Panc1 (cell line): ENCODE data around the gene RC3H1. TPM values are rescaled to one million over a fixed set of nuclear protein-coding genes. Genes with fewer than 3 reads are reported as not detected.

Source experiments
- ATAC-seq: fragments of 200-7000 bp; cut with Tn5 transposase; 2 replicates; pipeline ENCODE4 v1.9.1; 2020; ENCODE audit warnings: mild to moderate bottlenecking, moderate library complexity
- BruUV-seq: library from RNA; stranded (reverse); fragments of 400-500 nt; replicated peaks from 2 replicates; lab custom pipeline; 2021; lab: Mats Ljungman, UMichigan
- CTCF ChIA-PET: fragments of 300-600 bp; sonication (Branson Sonifier 250); formaldehyde crosslinking; loops from one replicate; lab custom pipeline; 2022; ENCODE audit warnings: antibody characterized with exemption; lab: Charles Lee
- POLR2A ChIA-PET: fragments of 300-600 bp; sonication (Branson Sonifier 250); formaldehyde crosslinking; loops from one replicate; lab custom pipeline; 2022; ENCODE audit warnings: antibody characterized with exemption; lab: Charles Lee
- DNase-seq: peaks from one replicate; pipeline ENCODE4 v3.0.0-alpha.2; 2010; ENCODE audit warnings: low read depth, low spot score
- H3K27ac ChIP-seq: 2 replicates; pipeline ENCODE4 v1.5.1; 2011; ENCODE audit warnings: mild to moderate bottlenecking, low read length, inconsistent platforms
- H3K27me3 ChIP-seq: fragments of 200-500 bp; sonication (Bioruptor generic); 2 replicates; pipeline ENCODE4 v1.6.0; 2014; ENCODE audit warnings: low read length, inconsistent platforms; ENCODE audit not compliant: control insufficient read depth, insufficient read depth
- H3K36me3 ChIP-seq: fragments of 200-500 bp; sonication (Bioruptor generic); 2 replicates; pipeline ENCODE4 v1.5.1; 2014; ENCODE audit warnings: inconsistent platforms, mild to moderate bottlenecking, low read length, moderate library complexity; ENCODE audit not compliant: control insufficient read depth, insufficient read depth
- H3K4me1 ChIP-seq: 2 replicates; pipeline ENCODE4 v1.5.1; 2011; ENCODE audit warnings: inconsistent platforms, mild to moderate bottlenecking, low read length, moderate library complexity; ENCODE audit not compliant: control insufficient read depth, insufficient read depth
- H3K4me3 ChIP-seq, 2 experiments: 2 replicates each; pipeline ENCODE4 v1.5.1; 2011 to 2012; ENCODE audit warnings: low read depth in 2 of 2, low read length in 2 of 2, mild to moderate bottlenecking in 2 of 2, inconsistent platforms in 1 of 2, moderate library complexity in 1 of 2
- H3K9me3 ChIP-seq: fragments of 200-500 bp; sonication (Bioruptor generic); 2 replicates; pipeline ENCODE4 v1.5.1; 2014; ENCODE audit warnings: low read depth, mild to moderate bottlenecking, inconsistent platforms, low read length, moderate library complexity; ENCODE audit not compliant: control insufficient read depth, insufficient read depth
- POLR2AphosphoS5 ChIP-seq: IDR thresholded peaks from 2 replicates; pipeline ENCODE4 v1.6.1; 2012; ENCODE audit warnings: mild to moderate bottlenecking, low read depth, low read length, moderate library complexity
- SIN3A ChIP-seq: IDR thresholded peaks from 2 replicates; pipeline ENCODE4 v1.6.1; 2012; ENCODE audit warnings: low read depth, mild to moderate bottlenecking, low read length, moderate library complexity, borderline replicate concordance; ENCODE audit not compliant: insufficient read depth
- TCF7L2 ChIP-seq: IDR thresholded peaks from 2 replicates; pipeline ENCODE4 v1.6.1; 2011; ENCODE audit warnings: mild to moderate bottlenecking, low read depth, low read length, inconsistent platforms
- in situ Hi-C: cut with HindIII; loops from 2 replicates; pipeline ENCODE4 v1.10.0; 2016; ENCODE audit warnings: low sequenced_read_pairs, low pct_unique_long_range_greater_than_20kb
- intact Hi-C: fragments of 100-400 bp; cut with micrococcal nuclease; formaldehyde crosslinking; loops from one replicate; pipeline ENCODE4 v1.10.0; 2022; ENCODE audit not compliant: unreplicated experiment
- total RNA-seq: library from RNA; stranded (reverse); gene quantifications from one replicate; pipeline ENCODE4 v1.2.1, GENCODE V29; 2021; ENCODE audit not compliant: unreplicated experiment
- TF ChIP-seq, protein P1 (sequence below): fragments of 450-650 bp; IDR thresholded peaks from 2 replicates; pipeline ENCODE4 v1.5.1; 2017; ENCODE audit warnings: mild to moderate bottlenecking
- TF ChIP-seq, protein P2 (sequence below), 2 experiments: IDR thresholded peaks; 2 replicates each; pipeline ENCODE4 v1.6.1; 2011 to 2012; ENCODE audit warnings: low read depth in 2 of 2, control low read depth in 1 of 2, low read length in 1 of 2, mild to moderate bottlenecking in 1 of 2, moderate library complexity in 1 of 2; ENCODE audit not compliant: insufficient read depth in 1 of 2

RC3H1 gene
- total RNA-seq, 1 experiment from 2014 or later, result 21.4 TPM

DNA sequence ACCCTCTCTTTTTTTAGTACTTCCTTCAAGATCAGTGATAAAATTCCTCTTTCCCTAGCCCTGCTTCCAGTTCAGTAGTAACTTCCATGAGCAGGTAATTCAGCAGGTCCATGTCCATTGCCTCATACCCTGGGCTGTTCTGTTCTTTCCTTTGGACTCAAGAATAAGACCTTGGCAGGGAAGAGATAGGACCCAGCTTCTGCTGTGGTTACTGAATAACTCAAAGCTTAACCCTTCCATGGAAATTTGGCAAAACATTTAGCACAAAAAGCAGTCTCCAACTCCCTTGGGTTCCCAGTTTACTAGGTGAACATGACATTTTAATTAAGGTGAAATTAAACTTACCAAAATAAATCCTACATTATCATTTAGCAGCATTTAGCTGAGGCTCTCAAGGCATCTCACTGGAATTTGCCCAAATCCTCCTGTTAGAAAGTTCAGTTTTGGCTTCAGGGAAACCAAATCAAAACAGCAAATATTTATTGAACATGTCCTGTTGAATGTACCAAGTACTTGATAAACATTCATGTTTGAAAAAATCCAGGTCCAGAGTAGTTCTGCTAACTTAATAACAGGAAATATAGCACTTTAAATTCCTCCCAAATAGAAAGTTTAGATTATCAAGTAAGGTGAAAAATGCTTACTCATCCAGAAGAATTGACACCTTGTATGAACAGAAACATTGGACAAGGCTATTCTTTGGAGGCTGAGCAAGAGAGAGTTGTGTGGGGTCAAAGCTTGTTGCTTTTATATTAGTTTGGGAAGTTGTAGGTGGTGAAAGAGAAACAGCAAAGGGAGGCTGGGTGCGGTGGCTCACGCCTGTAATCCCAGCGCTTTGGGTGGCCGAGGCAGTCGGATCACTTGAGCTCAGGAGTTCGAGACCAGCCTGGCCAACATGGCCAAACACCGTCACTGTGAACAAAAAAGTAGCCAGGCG, 96.6 kb downstream of the RC3H1 start:
- intact Hi-C loops, result no loop called here
- H3K27me3 ChIP-seq, result no peaks in the 10 kb centered on the region; the same call in 1 of the 2 replicates
- H3K9me3 ChIP-seq, result no peaks in the 10 kb centered on the region
- no peak overlapping the region for H3K27ac ChIP-seq
- H3K36me3 ChIP-seq, result no peaks in the 10 kb centered on the region
- ChIA-PET POLR2A (interaction anchor here (0.5 to 0.7 kb wide), 2 partner anchors 447 to 773 kb away, joined by 4 read pairs; no protein-coding TSS in a partner anchor), CTCF (no interaction called here)
- ATAC-seq (no peak), DNase-seq (no peak)
- in situ Hi-C loops, result no loop called here
- no peak overlapping the region for H3K4me3 ChIP-seq
- no TSS peak for BruUV-seq
- no peaks in the 10 kb centered on the region for H3K4me1 ChIP-seq
- TF ChIP-seq POLR2AphosphoS5 (no peak), SIN3A (no peak), TCF7L2 (no peak)
- TF ChIP-seq, protein P1, sequence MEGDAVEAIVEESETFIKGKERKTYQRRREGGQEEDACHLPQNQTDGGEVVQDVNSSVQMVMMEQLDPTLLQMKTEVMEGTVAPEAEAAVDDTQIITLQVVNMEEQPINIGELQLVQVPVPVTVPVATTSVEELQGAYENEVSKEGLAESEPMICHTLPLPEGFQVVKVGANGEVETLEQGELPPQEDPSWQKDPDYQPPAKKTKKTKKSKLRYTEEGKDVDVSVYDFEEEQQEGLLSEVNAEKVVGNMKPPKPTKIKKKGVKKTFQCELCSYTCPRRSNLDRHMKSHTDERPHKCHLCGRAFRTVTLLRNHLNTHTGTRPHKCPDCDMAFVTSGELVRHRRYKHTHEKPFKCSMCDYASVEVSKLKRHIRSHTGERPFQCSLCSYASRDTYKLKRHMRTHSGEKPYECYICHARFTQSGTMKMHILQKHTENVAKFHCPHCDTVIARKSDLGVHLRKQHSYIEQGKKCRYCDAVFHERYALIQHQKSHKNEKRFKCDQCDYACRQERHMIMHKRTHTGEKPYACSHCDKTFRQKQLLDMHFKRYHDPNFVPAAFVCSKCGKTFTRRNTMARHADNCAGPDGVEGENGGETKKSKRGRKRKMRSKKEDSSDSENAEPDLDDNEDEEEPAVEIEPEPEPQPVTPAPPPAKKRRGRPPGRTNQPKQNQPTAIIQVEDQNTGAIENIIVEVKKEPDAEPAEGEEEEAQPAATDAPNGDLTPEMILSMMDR, result no peak
- TF ChIP-seq, protein P2, sequence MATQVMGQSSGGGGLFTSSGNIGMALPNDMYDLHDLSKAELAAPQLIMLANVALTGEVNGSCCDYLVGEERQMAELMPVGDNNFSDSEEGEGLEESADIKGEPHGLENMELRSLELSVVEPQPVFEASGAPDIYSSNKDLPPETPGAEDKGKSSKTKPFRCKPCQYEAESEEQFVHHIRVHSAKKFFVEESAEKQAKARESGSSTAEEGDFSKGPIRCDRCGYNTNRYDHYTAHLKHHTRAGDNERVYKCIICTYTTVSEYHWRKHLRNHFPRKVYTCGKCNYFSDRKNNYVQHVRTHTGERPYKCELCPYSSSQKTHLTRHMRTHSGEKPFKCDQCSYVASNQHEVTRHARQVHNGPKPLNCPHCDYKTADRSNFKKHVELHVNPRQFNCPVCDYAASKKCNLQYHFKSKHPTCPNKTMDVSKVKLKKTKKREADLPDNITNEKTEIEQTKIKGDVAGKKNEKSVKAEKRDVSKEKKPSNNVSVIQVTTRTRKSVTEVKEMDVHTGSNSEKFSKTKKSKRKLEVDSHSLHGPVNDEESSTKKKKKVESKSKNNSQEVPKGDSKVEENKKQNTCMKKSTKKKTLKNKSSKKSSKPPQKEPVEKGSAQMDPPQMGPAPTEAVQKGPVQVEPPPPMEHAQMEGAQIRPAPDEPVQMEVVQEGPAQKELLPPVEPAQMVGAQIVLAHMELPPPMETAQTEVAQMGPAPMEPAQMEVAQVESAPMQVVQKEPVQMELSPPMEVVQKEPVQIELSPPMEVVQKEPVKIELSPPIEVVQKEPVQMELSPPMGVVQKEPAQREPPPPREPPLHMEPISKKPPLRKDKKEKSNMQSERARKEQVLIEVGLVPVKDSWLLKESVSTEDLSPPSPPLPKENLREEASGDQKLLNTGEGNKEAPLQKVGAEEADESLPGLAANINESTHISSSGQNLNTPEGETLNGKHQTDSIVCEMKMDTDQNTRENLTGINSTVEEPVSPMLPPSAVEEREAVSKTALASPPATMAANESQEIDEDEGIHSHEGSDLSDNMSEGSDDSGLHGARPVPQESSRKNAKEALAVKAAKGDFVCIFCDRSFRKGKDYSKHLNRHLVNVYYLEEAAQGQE (IDR thresholded peaks at IDR 0.05; ENCODE audit: insufficient read depth in 1 of 2, low read depth in 2 of 2, low read length in 1 of 2), result no peak

DNA sequence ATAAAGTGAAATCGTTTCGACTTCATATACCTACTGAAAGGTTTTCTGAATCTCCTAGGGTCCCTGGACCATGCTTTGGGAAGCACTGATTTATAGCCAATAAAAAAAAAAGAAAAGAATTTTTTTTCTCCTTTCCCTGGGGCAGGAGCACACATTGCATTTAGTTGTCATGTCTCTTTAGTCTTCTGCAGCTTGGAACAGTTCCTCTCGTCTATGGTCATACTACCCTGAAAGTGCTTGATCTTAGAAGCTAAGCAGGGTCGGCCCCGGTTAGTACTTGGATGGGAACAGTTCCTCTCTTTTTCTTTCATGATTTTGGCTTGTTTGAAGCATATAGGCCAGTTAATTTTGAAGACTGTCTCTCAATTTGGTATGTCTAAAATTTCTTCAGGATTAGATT, 101.3 kb downstream of the RC3H1 start:
- DNase-seq, result no peak
- no peaks in the 10 kb centered on the region for H3K9me3 ChIP-seq
- H3K4me3 ChIP-seq, result no peak overlapping the region
- no peaks in the 10 kb centered on the region; the same call in 1 of the 2 replicates for H3K27me3 ChIP-seq
- H3K27ac ChIP-seq, result no peak overlapping the region
- in situ Hi-C loops, result no loop called here
- POLR2A ChIA-PET, result no interaction called here
- CTCF ChIA-PET, result interaction anchor here (0.5 kb wide), 1 partner anchor 113 kb away, joined by 3 read pairs; no protein-coding TSS in a partner anchor
- BruUV-seq, result no TSS peak
- intact Hi-C loops, result no loop called here
- no peaks in the 10 kb centered on the region for H3K4me1 ChIP-seq
- H3K36me3 ChIP-seq, result no peaks in the 10 kb centered on the region
- TF ChIP-seq, protein P1, result no peak
- TF ChIP-seq, protein P2 (IDR thresholded peaks at IDR 0.05; ENCODE audit: insufficient read depth in 1 of 2, low read depth in 2 of 2, low read length in 1 of 2), result no peak
- TF ChIP-seq POLR2AphosphoS5 (no peak), TCF7L2 (no peak), SIN3A (no peak)
- no peak for ATAC-seq
